Activated CD4-positive, alpha-beta memory T cell treated with anti-CD3 and anti-CD28 coated beads for 36 hours (primary cell): Measurements from ENCODE around the gene MAMDC2. TPM values are rescaled to one million over a fixed set of nuclear protein-coding genes. Genes with fewer than 3 reads are reported as not detected.

Experiments used
- CTCF ChIA-PET: fragments of 350-600 bp; sonication (Branson Sonifier 250); formaldehyde crosslinking; loops from one replicate; lab custom pipeline; 2021; ENCODE audit warnings: antibody characterized with exemption, inconsistent platforms; lab: Charles Lee
- POLR2A ChIA-PET: fragments of 350-600 bp; sonication (Branson Sonifier 250); formaldehyde crosslinking; loops from one replicate; lab custom pipeline; 2021; ENCODE audit warnings: antibody characterized with exemption; lab: Charles Lee
- DNase-seq: peaks from one replicate; pipeline ENCODE4 v3.0.0-alpha.2; 2020
- H3K27ac Mint-ChIP-seq: one replicate; pipeline ENCODE4 v1.8.0; 2021; ENCODE audit warnings: mixed read lengths
- H3K27me3 Mint-ChIP-seq: one replicate; pipeline ENCODE4 v1.8.0; 2021; ENCODE audit warnings: mixed read lengths
- H3K36me3 Mint-ChIP-seq: one replicate; pipeline ENCODE4 v1.8.0; 2021; ENCODE audit warnings: mixed read lengths
- H3K4me1 Mint-ChIP-seq: one replicate; pipeline ENCODE4 v1.8.0; 2021; ENCODE audit warnings: low read depth, mixed read lengths
- H3K4me3 Mint-ChIP-seq: one replicate; pipeline ENCODE4 v1.8.0; 2021; ENCODE audit warnings: mild to moderate bottlenecking, mixed read lengths
- H3K9me3 Mint-ChIP-seq: one replicate; pipeline ENCODE4 v1.8.0; 2021; ENCODE audit warnings: mixed read lengths
- intact Hi-C: fragments of 100-400 bp; cut with micrococcal nuclease; formaldehyde crosslinking; loops from one replicate; pipeline ENCODE4 v1.15.1; 2023
- total RNA-seq, 2 experiments: library from RNA; stranded (reverse); gene quantifications; one replicate each; pipeline ENCODE4 v1.2.3, GENCODE V29; 2021

The MAMDC2 gene
- total RNA-seq, 2 experiments from 2014 or later = not detected

GRCh38 chr9:70056211-70056944, 12.7 kb downstream of the MAMDC2 start:
- H3K4me3 Mint-ChIP-seq = no peak overlapping the region
- POLR2A ChIA-PET = no interaction called here
- no peak for DNase-seq
- H3K27me3 Mint-ChIP-seq = peaks cover 9% of the 10 kb centered on the region
- intact Hi-C loops = no loop called here
- H3K4me1 Mint-ChIP-seq = no peaks in the 10 kb centered on the region
- no peaks in the 10 kb centered on the region for H3K36me3 Mint-ChIP-seq
- no peak overlapping the region for H3K27ac Mint-ChIP-seq
- H3K9me3 Mint-ChIP-seq = no peaks in the 10 kb centered on the region
- CTCF ChIA-PET = interaction anchor here (1.0 kb wide), 1 partner anchor 12 kb away, joined by 3 read pairs; no protein-coding TSS in a partner anchor

- Mint-ChIP-seq H3K4me3 (no peak overlapping the region), H3K4me1 (no peaks in the 10 kb centered on the region), H3K9me3 (no peaks in the 10 kb centered on the region), H3K36me3 (no peaks in the 10 kb centered on the region), H3K27me3 (peaks cover 15% of the 10 kb centered on the region), H3K27ac (no peak overlapping the region)
- intact Hi-C loops = no loop called here
- ChIA-PET CTCF (interaction anchor here (2.5 kb wide), 1 partner anchor 52 kb away, joined by 6 read pairs; no protein-coding TSS in a partner anchor), POLR2A (no interaction called here)
- DNase-seq = no peak
Observed at GRCh38 chr9:70058569-70059116, 15.0 kb downstream of the MAMDC2 start.

GRCh38 chr9:70060148-70060882, 16.7 kb downstream of the MAMDC2 start:
- no peak overlapping the region for H3K27ac Mint-ChIP-seq
- no peaks in the 10 kb centered on the region for H3K36me3 Mint-ChIP-seq
- intact Hi-C loops = no loop called here
- H3K9me3 Mint-ChIP-seq = no peaks in the 10 kb centered on the region
- peaks cover 16% of the 10 kb centered on the region for H3K27me3 Mint-ChIP-seq
- no peaks in the 10 kb centered on the region for H3K4me1 Mint-ChIP-seq
- DNase-seq = no peak
- ChIA-PET CTCF (interaction anchor here (2.5 kb wide), 1 partner anchor 51 kb away, joined by 6 read pairs; no protein-coding TSS in a partner anchor), POLR2A (no interaction called here)
- no peak overlapping the region for H3K4me3 Mint-ChIP-seq

- Mint-ChIP-seq H3K4me1 (no peaks in the 10 kb centered on the region), H3K36me3 (no peaks in the 10 kb centered on the region), H3K4me3 (no peak overlapping the region), H3K27ac (no peak overlapping the region), H3K27me3 (peaks cover 18% of the 10 kb centered on the region), H3K9me3 (no peaks in the 10 kb centered on the region)
- intact Hi-C loops = no loop called here
- CTCF ChIA-PET = interaction anchor here (2.5 kb wide), 1 partner anchor 50 kb away, joined by 6 read pairs; no protein-coding TSS in a partner anchor
- no peak for DNase-seq
- POLR2A ChIA-PET = no interaction called here
Observed at GRCh38 chr9:70060883-70061507, 17.3 kb downstream of the MAMDC2 start.

GRCh38 chr9:70061776-70062175, 18.1 kb downstream of the MAMDC2 start:
- H3K27ac Mint-ChIP-seq = no peak overlapping the region
- intact Hi-C loops = no loop called here
- POLR2A ChIA-PET = no interaction called here
- no peaks in the 10 kb centered on the region for H3K9me3 Mint-ChIP-seq
- no peak for DNase-seq
- H3K36me3 Mint-ChIP-seq = no peaks in the 10 kb centered on the region
- CTCF ChIA-PET = interaction anchor here (1.2 kb wide), 1 partner anchor 50 kb away, joined by 8 read pairs; no protein-coding TSS in a partner anchor
- H3K27me3 Mint-ChIP-seq = peaks cover 14% of the 10 kb centered on the region
- no peak overlapping the region for H3K4me3 Mint-ChIP-seq
- no peaks in the 10 kb centered on the region for H3K4me1 Mint-ChIP-seq

- ChIA-PET POLR2A (no interaction called here), CTCF (no interaction called here)
- intact Hi-C loops = no loop called here
- H3K27ac Mint-ChIP-seq = no peak overlapping the region
- H3K27me3 Mint-ChIP-seq = peaks cover 16% of the 10 kb centered on the region
- H3K36me3 Mint-ChIP-seq = no peaks in the 10 kb centered on the region
- DNase-seq = no peak
- H3K4me1 Mint-ChIP-seq = no peaks in the 10 kb centered on the region
- H3K4me3 Mint-ChIP-seq = no peak overlapping the region
- H3K9me3 Mint-ChIP-seq = no peaks in the 10 kb centered on the region
Observed at GRCh38 chr9:70064496-70064895, 20.8 kb downstream of the MAMDC2 start.

GRCh38 chr9:70065572-70065971, 21.9 kb downstream of the MAMDC2 start:
- no peaks in the 10 kb centered on the region for H3K9me3 Mint-ChIP-seq
- no peak overlapping the region for H3K4me3 Mint-ChIP-seq
- ChIA-PET POLR2A (no interaction called here), CTCF (no interaction called here)
- no peaks in the 10 kb centered on the region for H3K4me1 Mint-ChIP-seq
- H3K27me3 Mint-ChIP-seq = peaks cover 16% of the 10 kb centered on the region
- intact Hi-C loops = no loop called here
- H3K36me3 Mint-ChIP-seq = no peaks in the 10 kb centered on the region
- DNase-seq = no peak
- H3K27ac Mint-ChIP-seq = no peak overlapping the region

- DNase-seq = no peak
- H3K27ac Mint-ChIP-seq = no peak overlapping the region
- H3K9me3 Mint-ChIP-seq = no peaks in the 10 kb centered on the region
- H3K4me3 Mint-ChIP-seq = no peak overlapping the region
- ChIA-PET POLR2A (no interaction called here), CTCF (no interaction called here)
- H3K27me3 Mint-ChIP-seq = peaks cover 14% of the 10 kb centered on the region
- intact Hi-C loops = no loop called here
- no peaks in the 10 kb centered on the region for H3K4me1 Mint-ChIP-seq
- no peaks in the 10 kb centered on the region for H3K36me3 Mint-ChIP-seq
Observed at GRCh38 chr9:70066418-70066817, 22.8 kb downstream of the MAMDC2 start.

GRCh38 chr9:70066874-70067273, 23.2 kb downstream of the MAMDC2 start:
- H3K9me3 Mint-ChIP-seq = no peaks in the 10 kb centered on the region
- DNase-seq = no peak
- POLR2A ChIA-PET = no interaction called here
- H3K4me3 Mint-ChIP-seq = no peak overlapping the region
- no peaks in the 10 kb centered on the region for H3K36me3 Mint-ChIP-seq
- no peaks in the 10 kb centered on the region for H3K4me1 Mint-ChIP-seq
- peaks cover 12% of the 10 kb centered on the region for H3K27me3 Mint-ChIP-seq
- intact Hi-C loops = no loop called here
- CTCF ChIA-PET = no interaction called here
- no peak overlapping the region for H3K27ac Mint-ChIP-seq

- intact Hi-C loops = no loop called here
Observed at GRCh38 chr9:70069704-70070103, 26.1 kb downstream of the MAMDC2 start.

GRCh38 chr9:70073193-70073592, 29.5 kb downstream of the MAMDC2 start:
- ChIA-PET CTCF (interaction anchor here (0.8 kb wide), 1 partner anchor 529 kb away, joined by 4 read pairs; no protein-coding TSS in a partner anchor), POLR2A (no interaction called here)

More at GRCh38 chr9:70069704-70070103, 26.1 kb downstream of the MAMDC2 start:
- H3K27me3 Mint-ChIP-seq = peaks cover 5% of the 10 kb centered on the region
- no peaks in the 10 kb centered on the region for H3K4me1 Mint-ChIP-seq
- POLR2A ChIA-PET = no interaction called here
- H3K9me3 Mint-ChIP-seq = no peaks in the 10 kb centered on the region
- CTCF ChIA-PET = interaction anchor here (1.0 kb wide), 1 partner anchor 41 kb away, joined by 3 read pairs; no protein-coding TSS in a partner anchor
- H3K4me3 Mint-ChIP-seq = no peak overlapping the region
- H3K36me3 Mint-ChIP-seq = no peaks in the 10 kb centered on the region
- DNase-seq = no peak
- H3K27ac Mint-ChIP-seq = no peak overlapping the region

GRCh38 chr9:70073756-70074155, 30.1 kb downstream of the MAMDC2 start:
- intact Hi-C loops = no loop called here
- POLR2A ChIA-PET = no interaction called here

More at GRCh38 chr9:70073193-70073592, 29.5 kb downstream of the MAMDC2 start:
- H3K36me3 Mint-ChIP-seq = no peaks in the 10 kb centered on the region
- intact Hi-C loops = no loop called here
- no peak overlapping the region for H3K4me3 Mint-ChIP-seq
- H3K27ac Mint-ChIP-seq = no peak overlapping the region
- no peak for DNase-seq
- no peaks in the 10 kb centered on the region for H3K9me3 Mint-ChIP-seq
- H3K27me3 Mint-ChIP-seq = peaks cover 4% of the 10 kb centered on the region
- H3K4me1 Mint-ChIP-seq = no peaks in the 10 kb centered on the region

More at GRCh38 chr9:70073756-70074155, 30.1 kb downstream of the MAMDC2 start:
- no peak overlapping the region for H3K27ac Mint-ChIP-seq
- H3K4me1 Mint-ChIP-seq = no peaks in the 10 kb centered on the region
- CTCF ChIA-PET = interaction anchor here (0.8 kb wide), 1 partner anchor 529 kb away, joined by 4 read pairs; no protein-coding TSS in a partner anchor
- no peak for DNase-seq
- no peaks in the 10 kb centered on the region for H3K9me3 Mint-ChIP-seq
- peaks cover 4% of the 10 kb centered on the region for H3K27me3 Mint-ChIP-seq
- no peak overlapping the region for H3K4me3 Mint-ChIP-seq
- H3K36me3 Mint-ChIP-seq = no peaks in the 10 kb centered on the region
